ENCODE results near the gene CADM4. TPM values are rescaled to one million over a fixed set of nuclear protein-coding genes. Genes with fewer than 3 reads are reported as not detected.
A peak's percentile ranks its signal among the peaks of the same experiment; 100 is the strongest.

The CADM4 gene
- total and polyA plus RNA-seq, 4 donors = 0.47 to 4.9 (median 3.3) TPM

DNA sequence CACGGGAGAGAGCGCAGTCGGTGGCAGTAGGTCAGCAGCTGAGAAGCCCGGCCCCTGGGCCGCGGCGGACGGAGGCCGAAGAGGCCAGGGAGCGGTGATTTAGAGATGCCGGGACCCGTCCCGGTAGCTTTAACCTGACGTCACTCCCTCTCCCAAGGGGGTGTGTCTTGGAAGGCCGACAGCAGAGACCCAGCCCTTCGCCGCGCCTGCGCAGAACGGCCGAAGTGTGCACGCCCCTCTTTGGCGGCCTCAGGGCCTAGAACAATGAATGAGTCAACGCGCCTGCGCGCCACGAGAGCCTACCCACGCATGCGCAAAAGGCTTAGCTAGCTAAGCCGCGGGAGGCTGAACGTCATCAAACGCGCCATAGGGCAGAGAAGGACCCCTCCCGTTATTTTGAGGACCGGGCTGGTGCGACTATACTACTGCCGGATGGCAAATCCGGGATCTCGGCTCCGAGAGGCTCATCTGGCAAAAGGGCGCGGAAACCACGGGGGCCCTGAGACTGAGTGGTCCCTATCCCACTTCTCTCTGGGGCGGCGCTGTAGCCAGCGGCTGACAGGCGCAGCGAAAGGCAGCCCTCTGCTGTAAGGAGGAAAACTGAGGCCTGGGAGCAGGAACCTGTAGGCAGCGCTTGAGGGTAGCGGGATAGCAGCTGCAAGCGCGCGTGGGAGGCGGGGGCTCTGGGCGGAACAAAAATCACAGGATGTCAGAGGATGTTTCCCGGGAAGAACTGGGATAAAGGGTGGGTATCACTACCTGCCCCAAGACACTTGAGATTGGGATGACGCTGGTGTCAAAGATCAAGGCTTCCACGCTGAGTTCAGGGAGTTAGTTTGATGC, 43.4 kb downstream of the CADM4 start, which contains the start of the genes IRGQ and ZNF576:
IRGQ (minus strand) TSS at position 136 of the 843 bp plus-strand sequence. CDS start 796 bp downstream, outside the sequence.
ZNF576 (plus strand) TSS at position 597 of the 843 bp plus-strand sequence. CDS start 514 bp downstream, outside the sequence.
- H3K9me3 ChIP-seq (ENCODE audit: control insufficient read depth in 4 of 4, low read length in 3 of 4) = no peaks in the 10 kb centered on the region
- peak; percentile 99 for DNase-seq (ENCODE audit: low spot score)
- H3K9ac ChIP-seq (ENCODE audit: low read depth in 1 of 2, low read length in 2 of 2) = peak within 1 kb of the TSS; percentile 93 to 96
- peaks cover 8 to 25% (median 16%) of the 10 kb centered on the region in 4 donors for H3K36me3 ChIP-seq (ENCODE audit: control insufficient read depth in 4 of 4, insufficient read depth in 3 of 4, low read depth in 1 of 4, low read length in 3 of 4)
- no peaks in the 10 kb centered on the region for H3K27me3 ChIP-seq (ENCODE audit: control insufficient read depth in 4 of 4, insufficient read depth in 4 of 4, low read length in 3 of 4)
- TF ChIP-seq HNF4G (IDR thresholded peaks at IDR 0.05) (no peak), ZBTB33 (IDR thresholded peaks at IDR 0.05) (peak; percentile 97), JUND (IDR thresholded peaks at IDR 0.05) (peak; percentile 82 to 91), CTCF (IDR thresholded peaks at IDR 0.05; ENCODE audit: low read depth, low read length, missing input control) (no peak), YY1 (IDR thresholded peaks at IDR 0.05) (peak; percentile 91), TAF1 (conservative IDR thresholded peaks at IDR 0.05) (no peak), FOXA2 (IDR thresholded peaks at IDR 0.05) (no peak), RXRA (IDR thresholded peaks at IDR 0.05) (peak; percentile 35 to 49), NR2F2 (IDR thresholded peaks at IDR 0.05) (peak; percentile 87), EGR1 (IDR thresholded peaks at IDR 0.05; ENCODE audit: low read depth in 2 of 2) (peak in 1 of 2 donors; percentile 62), FOXA1 (IDR thresholded peaks at IDR 0.05) (peak; percentile 29), SP1 (IDR thresholded peaks at IDR 0.05) (peak; percentile 69), HNF4A (conservative IDR thresholded peaks at IDR 0.05) (peak in 1 of 2 donors; percentile 35), ATF3 (IDR thresholded peaks at IDR 0.05) (peak; percentile 71), RAD21 (IDR thresholded peaks at IDR 0.05) (peak; percentile 34 to 42), GABPA (IDR thresholded peaks at IDR 0.05 in 1 of 2, conservative IDR thresholded peaks at IDR 0.05 in 1 of 2) (peak in 1 of 2 donors; percentile 74)
- TF ChIP-seq, protein P1, sequence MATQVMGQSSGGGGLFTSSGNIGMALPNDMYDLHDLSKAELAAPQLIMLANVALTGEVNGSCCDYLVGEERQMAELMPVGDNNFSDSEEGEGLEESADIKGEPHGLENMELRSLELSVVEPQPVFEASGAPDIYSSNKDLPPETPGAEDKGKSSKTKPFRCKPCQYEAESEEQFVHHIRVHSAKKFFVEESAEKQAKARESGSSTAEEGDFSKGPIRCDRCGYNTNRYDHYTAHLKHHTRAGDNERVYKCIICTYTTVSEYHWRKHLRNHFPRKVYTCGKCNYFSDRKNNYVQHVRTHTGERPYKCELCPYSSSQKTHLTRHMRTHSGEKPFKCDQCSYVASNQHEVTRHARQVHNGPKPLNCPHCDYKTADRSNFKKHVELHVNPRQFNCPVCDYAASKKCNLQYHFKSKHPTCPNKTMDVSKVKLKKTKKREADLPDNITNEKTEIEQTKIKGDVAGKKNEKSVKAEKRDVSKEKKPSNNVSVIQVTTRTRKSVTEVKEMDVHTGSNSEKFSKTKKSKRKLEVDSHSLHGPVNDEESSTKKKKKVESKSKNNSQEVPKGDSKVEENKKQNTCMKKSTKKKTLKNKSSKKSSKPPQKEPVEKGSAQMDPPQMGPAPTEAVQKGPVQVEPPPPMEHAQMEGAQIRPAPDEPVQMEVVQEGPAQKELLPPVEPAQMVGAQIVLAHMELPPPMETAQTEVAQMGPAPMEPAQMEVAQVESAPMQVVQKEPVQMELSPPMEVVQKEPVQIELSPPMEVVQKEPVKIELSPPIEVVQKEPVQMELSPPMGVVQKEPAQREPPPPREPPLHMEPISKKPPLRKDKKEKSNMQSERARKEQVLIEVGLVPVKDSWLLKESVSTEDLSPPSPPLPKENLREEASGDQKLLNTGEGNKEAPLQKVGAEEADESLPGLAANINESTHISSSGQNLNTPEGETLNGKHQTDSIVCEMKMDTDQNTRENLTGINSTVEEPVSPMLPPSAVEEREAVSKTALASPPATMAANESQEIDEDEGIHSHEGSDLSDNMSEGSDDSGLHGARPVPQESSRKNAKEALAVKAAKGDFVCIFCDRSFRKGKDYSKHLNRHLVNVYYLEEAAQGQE (IDR thresholded peaks at IDR 0.05) = peak; percentile 76
- TF ChIP-seq, protein P2, sequence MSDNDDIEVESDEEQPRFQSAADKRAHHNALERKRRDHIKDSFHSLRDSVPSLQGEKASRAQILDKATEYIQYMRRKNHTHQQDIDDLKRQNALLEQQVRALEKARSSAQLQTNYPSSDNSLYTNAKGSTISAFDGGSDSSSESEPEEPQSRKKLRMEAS (IDR thresholded peaks at IDR 0.05) = peak; percentile 84
- WGBS = under 1% methylated on average over 60 of the region's 60 CpGs
- peaks cover 6 to 40% (median 33%) of the 10 kb centered on the region in 4 donors for H3K4me1 ChIP-seq (ENCODE audit: control insufficient read depth in 4 of 4, insufficient read depth in 4 of 4, low read length in 3 of 4)
- H3K4me3 ChIP-seq (ENCODE audit: low read depth in 1 of 3, low read length in 3 of 3) = peak within 1 kb of the TSS; percentile 70 to 90 (median 81)
- peak within 1 kb of the TSS; percentile 89 to 97 for H3K27ac ChIP-seq (ENCODE audit: low read depth in 1 of 2, low read length in 2 of 2)

Measured in liver (tissue), 9 donors.